Epithelial cell of esophagus (primary cell): Measurements from ENCODE around the gene SFXN3.

Experiments used
- DNase-seq: peaks from one replicate; pipeline ENCODE4 v3.0.0; 2010; ENCODE audit warnings: low read depth
- H3K4me3 ChIP-seq: 2 replicates; pipeline ENCODE4 v1.5.1; 2011; ENCODE audit warnings: mild to moderate bottlenecking, low read length, control low read depth
- TF ChIP-seq, protein P1 (sequence below): IDR thresholded peaks from 2 replicates; pipeline ENCODE4 v1.5.1; 2011; ENCODE audit warnings: low read depth, mild to moderate bottlenecking, low read length, control low read depth, inconsistent platforms; ENCODE audit not compliant: insufficient read depth; ENCODE audit errors: missing control alignments

The SFXN3 gene

GRCh38 chr10:101065481-101066145 lies 34.6 kb downstream of the SFXN3 start:
- peak overlapping the region; percentile 57 for H3K4me3 ChIP-seq
- DNase-seq, result no peak
- TF ChIP-seq, protein P1, sequence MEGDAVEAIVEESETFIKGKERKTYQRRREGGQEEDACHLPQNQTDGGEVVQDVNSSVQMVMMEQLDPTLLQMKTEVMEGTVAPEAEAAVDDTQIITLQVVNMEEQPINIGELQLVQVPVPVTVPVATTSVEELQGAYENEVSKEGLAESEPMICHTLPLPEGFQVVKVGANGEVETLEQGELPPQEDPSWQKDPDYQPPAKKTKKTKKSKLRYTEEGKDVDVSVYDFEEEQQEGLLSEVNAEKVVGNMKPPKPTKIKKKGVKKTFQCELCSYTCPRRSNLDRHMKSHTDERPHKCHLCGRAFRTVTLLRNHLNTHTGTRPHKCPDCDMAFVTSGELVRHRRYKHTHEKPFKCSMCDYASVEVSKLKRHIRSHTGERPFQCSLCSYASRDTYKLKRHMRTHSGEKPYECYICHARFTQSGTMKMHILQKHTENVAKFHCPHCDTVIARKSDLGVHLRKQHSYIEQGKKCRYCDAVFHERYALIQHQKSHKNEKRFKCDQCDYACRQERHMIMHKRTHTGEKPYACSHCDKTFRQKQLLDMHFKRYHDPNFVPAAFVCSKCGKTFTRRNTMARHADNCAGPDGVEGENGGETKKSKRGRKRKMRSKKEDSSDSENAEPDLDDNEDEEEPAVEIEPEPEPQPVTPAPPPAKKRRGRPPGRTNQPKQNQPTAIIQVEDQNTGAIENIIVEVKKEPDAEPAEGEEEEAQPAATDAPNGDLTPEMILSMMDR, result no peak

- peak; percentile 65 for DNase-seq
Observed at GRCh38 chr10:101066146-101066895, 35.3 kb downstream of the SFXN3 start.

GRCh38 chr10:101066896-101067355 lies 35.9 kb downstream of the SFXN3 start:
- peak overlapping the region; percentile 57 for H3K4me3 ChIP-seq
- DNase-seq, result no peak
- TF ChIP-seq, protein P1, result no peak

More at GRCh38 chr10:101066146-101066895, 35.3 kb downstream of the SFXN3 start:
- TF ChIP-seq, protein P1, result peak; percentile 58
- H3K4me3 ChIP-seq, result peak overlapping the region; percentile 57

GRCh38 chr10:101067356-101068083 lies 36.5 kb downstream of the SFXN3 start:
- peak overlapping the region; percentile 57 for H3K4me3 ChIP-seq
- TF ChIP-seq, protein P1, result peak; percentile 89
- peak; percentile 82 for DNase-seq

- no peak for DNase-seq
- H3K4me3 ChIP-seq, result no peak overlapping the region
- TF ChIP-seq, protein P1, result no peak
Observed at GRCh38 chr10:101069441-101069840, 38.4 kb downstream of the SFXN3 start.

GRCh38 chr10:101070098-101070497 lies 39.1 kb downstream of the SFXN3 start:
- DNase-seq, result no peak
- TF ChIP-seq, protein P1, result no peak
- H3K4me3 ChIP-seq, result no peak overlapping the region
